ENCODE data around the gene KCNK18. TPM values are rescaled to one million over a fixed set of nuclear protein-coding genes. Genes with fewer than 3 reads are reported as not detected.

The KCNK18 gene
- total and polyA plus RNA-seq, 2 experiments from 2014 or later, result not detected

GRCh38 chr10:117253908-117254307 lies 56.6 kb downstream of the KCNK18 start:
- Mint-ChIP-seq H3K4me3 (no peak overlapping the region), H3K27me3 (ENCODE audit: insufficient read depth, low read depth, poor library complexity) (peaks cover 5% of the 10 kb centered on the region), H3K36me3 (ENCODE audit: low read depth) (no peaks in the 10 kb centered on the region; the same call in 1 of the 3 replicates), H3K9me3 (no peaks in the 10 kb centered on the region), H3K27ac (no peak overlapping the region), H3K4me1 (peaks cover 28% of the 10 kb centered on the region)
- DNase-seq (ENCODE audit: low spot score) (no peak), ATAC-seq (no peak; the same call in 2 of the 3 replicates)
- peaks cover 7% of the 10 kb centered on the region; the same call in 1 of the 2 replicates for H3K4me1 ChIP-seq (ENCODE audit: insufficient read depth)
- no peaks in the 10 kb centered on the region for H3F3A ChIP-seq (replicated peaks; ENCODE audit: low read depth)
- TF ChIP-seq STAT1 (IDR thresholded peaks at IDR 0.05; ENCODE audit: unreplicated experiment) (no peak), EZH2phosphoT487 (IDR thresholded peaks at IDR 0.05; ENCODE audit: unreplicated experiment) (no peak), JUNB (IDR thresholded peaks at IDR 0.05; ENCODE audit: unreplicated experiment) (no peak), REST (IDR thresholded peaks at IDR 0.05; ENCODE audit: unreplicated experiment) (no peak), ZNF114 (CRISPR knock-in tag; IDR thresholded peaks at IDR 0.05) (no peak), CTCF (conservative IDR thresholded peaks at IDR 0.05; ENCODE audit: low read depth in 2 of 2) (no peak), ETS1 (IDR thresholded peaks at IDR 0.05) (no peak), NANOG (IDR thresholded peaks at IDR 0.05; ENCODE audit: borderline replicate concordance) (no peak), ZNF462 (CRISPR knock-in tag; IDR thresholded peaks at IDR 0.05) (no peak), ZNF331 (CRISPR knock-in tag; IDR thresholded peaks at IDR 0.05; ENCODE audit: low read depth) (no peak), CREB1 (CRISPR knock-in tag; IDR thresholded peaks at IDR 0.05; ENCODE audit: low read depth) (no peak), POLR2AphosphoS5 (IDR thresholded peaks at IDR 0.05; ENCODE audit: low read depth) (no peak), EZH2 (IDR thresholded peaks at IDR 0.05; ENCODE audit: low read depth, unreplicated experiment) (no peak)
- no peak overlapping the region for H3K4me2 ChIP-seq
- no peaks in the 10 kb centered on the region for H3K27me3 ChIP-seq (ENCODE audit: insufficient read depth)
- H4K20me1 ChIP-seq (replicated peaks; ENCODE audit: insufficient read depth), result peaks cover 5% of the 10 kb centered on the region; the same call in 1 of the 2 replicates
- H3K36me3 ChIP-seq (ENCODE audit: insufficient read depth), result no peaks in the 10 kb centered on the region
- no peaks in the 10 kb centered on the region for H3K79me2 ChIP-seq (replicated peaks; ENCODE audit: insufficient read depth)
- H3K4me3 ChIP-seq, result no peak overlapping the region
- H3K27ac ChIP-seq (ENCODE audit: low read depth), result no peak overlapping the region
- H2AFZ ChIP-seq, result no peak overlapping the region
- no peaks in the 10 kb centered on the region for H3K9me2 ChIP-seq (ENCODE audit: insufficient read depth)
